Brain microvascular endothelial cell (primary cell): ENCODE data around the gene INO80.

Experiments used
- DNase-seq: peaks from one replicate; pipeline ENCODE4 v3.0.0-alpha.2; 2020
- H3K27ac ChIP-seq: fragments of 250-450 bp; sonication (Bioruptor Pico); 2 replicates; pipeline ENCODE4 v1.5.1; 2020; ENCODE audit warnings: mild to moderate bottlenecking, moderate library complexity
- H3K27me3 ChIP-seq: fragments of 250-450 bp; sonication (Bioruptor Pico); replicated peaks from 2 replicates; pipeline ENCODE4 v1.5.1; 2020; ENCODE audit warnings: mild to moderate bottlenecking
- H3K36me3 ChIP-seq: fragments of 250-450 bp; sonication (Bioruptor Pico); replicated peaks from 2 replicates; pipeline ENCODE4 v1.5.1; 2020; ENCODE audit warnings: mild to moderate bottlenecking
- H3K4me3 ChIP-seq: 2 replicates; pipeline ENCODE4 v1.5.1; 2011; ENCODE audit warnings: low read depth, mild to moderate bottlenecking, control low read depth, low read length, moderate library complexity
- CTCF ChIP-seq: IDR thresholded peaks from 2 replicates; pipeline ENCODE4 v1.5.1; 2011; ENCODE audit warnings: low read depth, mild to moderate bottlenecking, moderate library complexity, low read length, control low read depth, inconsistent platforms; ENCODE audit errors: missing control alignments
- in situ Hi-C: cut with HindIII; loops from 2 replicates; pipeline ENCODE4 v1.10.0; 2017; ENCODE audit warnings: low sequenced_read_pairs, low pct_ligation_motif_present

The INO80 gene

DNA sequence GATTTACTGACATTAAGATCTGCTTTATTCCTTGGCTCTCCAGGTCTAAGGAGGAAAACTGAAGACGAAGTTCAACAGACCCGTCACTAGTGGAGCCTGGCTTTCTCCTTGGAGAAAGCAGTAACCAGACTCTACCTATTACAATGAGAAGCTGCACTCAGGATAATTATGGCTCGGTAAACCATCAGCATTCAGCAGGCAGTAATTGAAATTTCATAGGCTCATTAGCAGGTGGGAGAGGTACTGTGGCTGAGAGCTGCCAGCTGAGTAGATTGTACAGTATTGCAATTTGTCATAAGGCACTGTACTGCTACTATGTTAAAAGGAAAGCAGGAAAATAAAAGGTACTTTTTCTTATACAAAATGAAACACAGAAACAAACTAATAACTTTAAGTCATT is 111.6 kb downstream of the INO80 start:
- TF ChIP-seq CTCF: no peak
- H3K36me3 ChIP-seq: peaks cover 29% of the 10 kb centered on the region
- H3K4me3 ChIP-seq: no peak overlapping the region
- no peak overlapping the region for H3K27ac ChIP-seq
- in situ Hi-C loops: loop anchor here (25.0 kb wide), 1 partner anchor 92 kb away; no protein-coding TSS in a partner anchor
- H3K27me3 ChIP-seq: no peaks in the 10 kb centered on the region
- no peak for DNase-seq

- H3K36me3 ChIP-seq: peaks cover 28% of the 10 kb centered on the region
- TF ChIP-seq CTCF: no peak
- in situ Hi-C loops: loop anchor here (25.0 kb wide), 1 partner anchor 89 kb away; no protein-coding TSS in a partner anchor
- H3K27me3 ChIP-seq: no peaks in the 10 kb centered on the region
- H3K4me3 ChIP-seq: no peak overlapping the region
- no peak overlapping the region for H3K27ac ChIP-seq
- no peak for DNase-seq
Observed at GRCh38 chr15:41001524-41002214, 114.4 kb downstream of the INO80 start.

DNA sequence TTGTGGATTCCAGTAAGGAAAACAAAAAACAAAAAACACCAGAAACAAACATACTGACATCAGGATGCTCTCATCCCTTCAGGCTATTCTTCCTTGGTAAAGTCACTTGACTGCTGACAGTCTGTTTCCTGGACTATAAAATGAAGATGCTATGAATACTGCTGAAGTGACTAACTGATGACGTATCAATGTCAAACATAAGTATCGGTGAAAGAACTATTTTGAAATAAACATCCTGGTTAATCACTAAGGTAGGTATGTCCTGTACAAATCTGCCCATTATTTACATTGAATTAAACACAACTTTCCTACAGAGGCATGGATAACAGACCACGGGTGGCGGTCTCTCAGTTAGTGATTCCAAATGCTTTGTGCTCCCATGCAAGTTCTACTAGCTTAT is 116.9 kb downstream of the INO80 start:
- no peak for DNase-seq
- H3K4me3 ChIP-seq: no peak overlapping the region
- in situ Hi-C loops: no loop called here
- no peak for TF ChIP-seq CTCF
- H3K27me3 ChIP-seq: no peaks in the 10 kb centered on the region
- peaks cover 30% of the 10 kb centered on the region for H3K36me3 ChIP-seq
- H3K27ac ChIP-seq: peak overlapping the region; percentile 8

- no peak overlapping the region for H3K4me3 ChIP-seq
- TF ChIP-seq CTCF: no peak
- peaks cover 25% of the 10 kb centered on the region for H3K36me3 ChIP-seq
- no peak for DNase-seq
- H3K27me3 ChIP-seq: no peaks in the 10 kb centered on the region
- no peak overlapping the region for H3K27ac ChIP-seq
- in situ Hi-C loops: no loop called here
Observed at GRCh38 chr15:40995656-40996055, 120.4 kb downstream of the INO80 start.

- no peak for DNase-seq
- Histone ChIP-seq H3K27me3 (no peaks in the 10 kb centered on the region), H3K4me3 (no peak overlapping the region), H3K36me3 (peaks cover 35% of the 10 kb centered on the region), H3K27ac (no peak overlapping the region)
- no peak for TF ChIP-seq CTCF
- in situ Hi-C loops: no loop called here
Observed at GRCh38 chr15:40992825-40993224, 123.3 kb downstream of the INO80 start.

DNA sequence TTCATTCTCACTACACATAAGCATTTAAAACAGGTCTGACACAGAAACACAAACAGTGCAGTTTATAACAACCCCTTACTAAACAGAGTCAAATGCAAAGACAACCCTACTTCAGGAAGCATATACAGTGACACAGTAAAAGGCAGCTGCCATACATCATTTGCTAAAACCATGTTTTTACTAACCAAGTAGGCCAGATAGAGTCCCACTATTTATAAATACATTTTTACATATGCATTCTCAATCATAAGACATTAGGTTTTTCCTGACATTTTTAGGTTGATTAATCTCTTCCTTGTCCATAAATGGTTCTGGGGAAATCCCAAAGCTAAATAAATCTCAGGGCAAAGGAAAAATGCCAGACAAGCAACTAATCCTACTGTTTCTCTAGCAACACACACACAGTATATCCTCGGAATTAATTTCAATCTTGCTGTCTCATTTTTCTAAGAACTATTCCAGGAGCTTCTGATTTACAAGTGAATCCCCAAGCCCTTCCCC is 123.8 kb downstream of the INO80 start:
- no peak for DNase-seq
- in situ Hi-C loops: no loop called here
- Histone ChIP-seq H3K4me3 (no peak overlapping the region), H3K27ac (no peak overlapping the region), H3K36me3 (peaks cover 40% of the 10 kb centered on the region), H3K27me3 (no peaks in the 10 kb centered on the region)
- TF ChIP-seq CTCF: no peak
